ENCODE results near the gene YIPF2. TPM values are rescaled to one million over a fixed set of nuclear protein-coding genes. Genes with fewer than 3 reads are reported as not detected.

The YIPF2 gene
- total RNA-seq, 2 donors from 2014 or later, result 55.6 to 62.6 TPM

DNA sequence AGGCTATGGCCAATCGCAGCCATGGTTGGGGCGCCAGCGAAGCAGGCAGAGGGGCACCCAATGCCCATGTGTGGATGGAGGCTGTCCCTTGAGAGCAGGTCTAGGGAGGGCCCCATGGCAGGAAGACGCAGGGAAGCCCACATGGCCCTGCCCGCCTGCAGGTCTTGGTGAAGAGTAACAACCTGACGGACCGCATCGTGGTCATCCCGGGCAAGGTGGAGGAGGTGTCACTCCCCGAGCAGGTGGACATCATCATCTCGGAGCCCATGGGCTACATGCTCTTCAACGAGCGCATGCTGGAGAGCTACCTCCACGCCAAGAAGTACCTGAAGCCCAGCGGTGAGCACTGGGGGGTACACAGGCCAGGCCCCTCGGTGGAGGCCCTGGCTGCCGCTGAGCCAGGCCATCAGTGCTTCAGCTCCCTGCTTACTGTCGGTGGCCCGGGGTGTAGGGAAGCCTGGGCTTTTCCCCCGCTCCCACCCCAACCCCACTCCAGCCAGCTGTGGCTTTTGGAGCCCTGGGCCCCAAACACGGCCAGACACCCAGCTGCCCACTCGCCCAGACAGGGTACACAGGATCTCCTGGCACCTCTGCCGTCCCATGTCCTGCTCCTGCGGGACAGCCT, 14.6 kb downstream of the YIPF2 start:
- Histone ChIP-seq H3K27me3 (ENCODE audit: control insufficient read depth, insufficient read depth, low read length, poor library complexity, severe bottlenecking) (no peaks in the 10 kb centered on the region), H3K9ac (ENCODE audit: extremely low read depth, low read length, poor library complexity, severe bottlenecking) (no peak overlapping the region), H3K4me3 (ENCODE audit: low read length) (no peak overlapping the region), H3K4me1 (ENCODE audit: control insufficient read depth, insufficient read depth, low read length) (no peaks in the 10 kb centered on the region), H3K27ac (ENCODE audit: low read depth, low read length) (no peak overlapping the region), H3K9me3 (ENCODE audit: control insufficient read depth, low read length) (no peaks in the 10 kb centered on the region), H3K36me3 (ENCODE audit: control insufficient read depth, insufficient read depth, low read length) (peaks cover 37% of the 10 kb centered on the region)
- TF ChIP-seq, protein P1, sequence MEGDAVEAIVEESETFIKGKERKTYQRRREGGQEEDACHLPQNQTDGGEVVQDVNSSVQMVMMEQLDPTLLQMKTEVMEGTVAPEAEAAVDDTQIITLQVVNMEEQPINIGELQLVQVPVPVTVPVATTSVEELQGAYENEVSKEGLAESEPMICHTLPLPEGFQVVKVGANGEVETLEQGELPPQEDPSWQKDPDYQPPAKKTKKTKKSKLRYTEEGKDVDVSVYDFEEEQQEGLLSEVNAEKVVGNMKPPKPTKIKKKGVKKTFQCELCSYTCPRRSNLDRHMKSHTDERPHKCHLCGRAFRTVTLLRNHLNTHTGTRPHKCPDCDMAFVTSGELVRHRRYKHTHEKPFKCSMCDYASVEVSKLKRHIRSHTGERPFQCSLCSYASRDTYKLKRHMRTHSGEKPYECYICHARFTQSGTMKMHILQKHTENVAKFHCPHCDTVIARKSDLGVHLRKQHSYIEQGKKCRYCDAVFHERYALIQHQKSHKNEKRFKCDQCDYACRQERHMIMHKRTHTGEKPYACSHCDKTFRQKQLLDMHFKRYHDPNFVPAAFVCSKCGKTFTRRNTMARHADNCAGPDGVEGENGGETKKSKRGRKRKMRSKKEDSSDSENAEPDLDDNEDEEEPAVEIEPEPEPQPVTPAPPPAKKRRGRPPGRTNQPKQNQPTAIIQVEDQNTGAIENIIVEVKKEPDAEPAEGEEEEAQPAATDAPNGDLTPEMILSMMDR (conservative IDR thresholded peaks at IDR 0.05), result no peak
- H3K27me3 Mint-ChIP-seq (ENCODE audit: insufficient read depth), result no peaks in the 10 kb centered on the region
- H3K4me1 Mint-ChIP-seq, result no peaks in the 10 kb centered on the region
- 95% methylated on average over 17 to 24 of the region's 24 CpGs for WGBS, 2 experiments (ENCODE audit: insufficient coverage in 1 of 2, insufficient read length in 1 of 2)
- peaks cover 38% of the 10 kb centered on the region for H3K36me3 Mint-ChIP-seq (ENCODE audit: low read depth)
- no peak overlapping the region for H3K27ac Mint-ChIP-seq
- H3K4me3 Mint-ChIP-seq, result no peak overlapping the region
- no peak for DNase-seq
- no peaks in the 10 kb centered on the region for H3K9me3 Mint-ChIP-seq

- Mint-ChIP-seq H3K36me3 (ENCODE audit: low read depth) (peaks cover 43% of the 10 kb centered on the region), H3K27me3 (ENCODE audit: insufficient read depth) (no peaks in the 10 kb centered on the region), H3K9me3 (no peaks in the 10 kb centered on the region), H3K4me3 (no peak overlapping the region), H3K27ac (no peak overlapping the region), H3K4me1 (no peaks in the 10 kb centered on the region)
- Histone ChIP-seq H3K9me3 (ENCODE audit: control insufficient read depth, low read length) (no peaks in the 10 kb centered on the region), H3K4me3 (ENCODE audit: low read length) (no peak overlapping the region), H3K36me3 (ENCODE audit: control insufficient read depth, insufficient read depth, low read length) (peaks cover 48% of the 10 kb centered on the region), H3K27ac (ENCODE audit: low read depth, low read length) (no peak overlapping the region), H3K9ac (ENCODE audit: extremely low read depth, low read length, poor library complexity, severe bottlenecking) (no peak overlapping the region), H3K27me3 (ENCODE audit: control insufficient read depth, insufficient read depth, low read length, poor library complexity, severe bottlenecking) (no peaks in the 10 kb centered on the region), H3K4me1 (ENCODE audit: control insufficient read depth, insufficient read depth, low read length) (no peaks in the 10 kb centered on the region)
- no peak for DNase-seq
- TF ChIP-seq, protein P1 (conservative IDR thresholded peaks at IDR 0.05), result no peak
- 94 to 97% methylated on average over 17 to 18 of the region's 18 CpGs for WGBS, 2 experiments (ENCODE audit: insufficient coverage in 1 of 2, insufficient read length in 1 of 2)
These were observed 15.8 kb downstream of the YIPF2 start for GRCh38 chr19:10912619-10913018.

DNA sequence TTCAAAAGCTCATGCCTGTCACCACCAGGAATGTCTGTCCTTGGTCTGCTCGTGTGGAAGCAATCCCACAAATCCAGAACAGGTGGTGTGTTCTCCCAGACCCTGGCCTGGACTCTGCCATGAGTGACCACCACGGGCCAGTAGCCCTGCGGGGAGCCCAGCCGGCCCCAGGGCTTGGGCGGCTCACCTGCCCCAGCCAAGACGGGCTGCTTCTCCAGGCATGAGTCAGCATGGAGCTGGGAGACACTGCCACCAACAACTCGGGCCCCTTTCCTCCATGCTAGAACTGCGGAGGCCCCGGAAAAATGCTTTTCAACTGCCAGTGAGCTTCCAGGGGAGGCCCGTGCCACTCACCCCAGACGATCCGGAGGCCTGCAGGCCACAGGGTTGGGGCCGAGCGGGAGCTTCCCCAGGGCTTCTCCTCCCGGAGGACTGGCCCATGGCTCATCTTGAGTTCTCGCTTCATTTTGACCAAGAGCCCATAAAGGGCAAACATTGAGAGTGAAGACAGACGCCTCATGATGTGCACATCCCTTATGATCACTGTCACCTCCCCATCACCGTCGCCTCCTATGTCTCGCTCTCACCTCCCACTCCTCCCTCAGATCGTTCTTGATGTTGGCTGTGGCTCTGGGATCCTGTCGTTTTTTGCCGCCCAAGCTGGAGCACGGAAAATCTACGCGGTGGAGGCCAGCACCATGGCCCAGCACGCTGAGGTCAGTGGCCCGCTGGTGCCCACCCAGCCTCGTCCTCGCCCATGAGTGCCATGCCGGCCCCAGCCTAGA, 16.7 kb downstream of the YIPF2 start:
- DNase-seq, result no peak
- Histone ChIP-seq H3K9me3 (ENCODE audit: control insufficient read depth, low read length) (no peaks in the 10 kb centered on the region), H3K27me3 (ENCODE audit: control insufficient read depth, insufficient read depth, low read length, poor library complexity, severe bottlenecking) (no peaks in the 10 kb centered on the region), H3K36me3 (ENCODE audit: control insufficient read depth, insufficient read depth, low read length) (peaks cover 53% of the 10 kb centered on the region), H3K9ac (ENCODE audit: extremely low read depth, low read length, poor library complexity, severe bottlenecking) (no peak overlapping the region), H3K4me1 (ENCODE audit: control insufficient read depth, insufficient read depth, low read length) (no peaks in the 10 kb centered on the region), H3K4me3 (ENCODE audit: low read length) (no peak overlapping the region), H3K27ac (ENCODE audit: low read depth, low read length) (no peak overlapping the region)
- H3K27me3 Mint-ChIP-seq (ENCODE audit: insufficient read depth), result no peaks in the 10 kb centered on the region
- 93 to 95% methylated on average over 24 to 31 of the region's 31 CpGs for WGBS, 2 experiments (ENCODE audit: insufficient coverage in 1 of 2, insufficient read length in 1 of 2)
- H3K27ac Mint-ChIP-seq, result peak overlapping the region; percentile 7
- no peak overlapping the region for H3K4me3 Mint-ChIP-seq
- peaks cover 45% of the 10 kb centered on the region for H3K36me3 Mint-ChIP-seq (ENCODE audit: low read depth)
- H3K9me3 Mint-ChIP-seq, result no peaks in the 10 kb centered on the region
- TF ChIP-seq, protein P1 (conservative IDR thresholded peaks at IDR 0.05), result no peak
- H3K4me1 Mint-ChIP-seq, result no peaks in the 10 kb centered on the region
